AG08396 (cell line): ENCODE data around the gene PFN2.
"Not testable (repeated sequence)": the region's sequence is repeated elsewhere in the genome, so short reads cannot be mapped to it uniquely, and the experiment has no call there.

Experiments
- DNase-seq: peaks from one replicate; pipeline ENCODE4 v3.0.0; 2012; ENCODE audit warnings: low spot score, mixed read lengths

Gene PFN2

GRCh38 chr3:149970716-149971402, at the start of gene PFN2:
PFN2 (minus strand) TSS chr3:149970895; CDS start chr3:149970856, 39 bp downstream.
- peak; percentile 84 for DNase-seq

GRCh38 chr3:150015901-150016300, 45.2 kb upstream of the PFN2 start:
- no peak for DNase-seq

- DNase-seq: no peak
Observed at GRCh38 chr3:150014782-150015181, 44.1 kb upstream of the PFN2 start.

GRCh38 chr3:150013801-150014200, 43.1 kb upstream of the PFN2 start:
- DNase-seq: no peak

GRCh38 chr3:150006794-150007193, 36.1 kb upstream of the PFN2 start:
- no peak for DNase-seq

GRCh38 chr3:150005243-150006112, 34.8 kb upstream of the PFN2 start:
- no peak for DNase-seq

GRCh38 chr3:150000641-150001040, 29.9 kb upstream of the PFN2 start:
- no peak for DNase-seq

- DNase-seq: no peak
Observed at GRCh38 chr3:149999421-149999820, 28.7 kb upstream of the PFN2 start.

- no peak for DNase-seq
Observed at GRCh38 chr3:149998946-149999345, 28.3 kb upstream of the PFN2 start.

GRCh38 chr3:149992416-149993058, 21.8 kb upstream of the PFN2 start:
- DNase-seq: no peak

- no peak for DNase-seq
Observed at GRCh38 chr3:149990423-149990948, 19.8 kb upstream of the PFN2 start.

- DNase-seq: no peak
Observed at GRCh38 chr3:149989307-149989706, 18.6 kb upstream of the PFN2 start.

- no peak for DNase-seq
Observed at GRCh38 chr3:149983628-149984027, 12.9 kb upstream of the PFN2 start.

GRCh38 chr3:149983053-149983452, 12.4 kb upstream of the PFN2 start:
- not testable (repeated sequence) for DNase-seq

GRCh38 chr3:149981979-149982378, 11.3 kb upstream of the PFN2 start:
- not testable (repeated sequence) for DNase-seq

GRCh38 chr3:149977386-149977785, 6.7 kb upstream of the PFN2 start:
- no peak for DNase-seq

- DNase-seq: no peak
Observed at GRCh38 chr3:149975919-149976318, 5.2 kb upstream of the PFN2 start.

GRCh38 chr3:149971403-149972075, 844 bp upstream of the PFN2 start:
- no peak for DNase-seq

GRCh38 chr3:149969940-149970715, 567 bp downstream of the PFN2 start:
- DNase-seq: peak; percentile 75

- DNase-seq: peak; percentile 71
Observed at GRCh38 chr3:149969110-149969939, 1.4 kb downstream of the PFN2 start.
